NCI-H748 treated with DMSO at 0.1 percent for 48 hours (cell line): ENCODE measurements around the gene FRMD8.

ENCODE experiments used
- DNase-seq: peaks from one replicate; lab custom pipeline; 2025; lab: John Stamatoyannopoulos, UW

FRMD8 gene

DNA sequence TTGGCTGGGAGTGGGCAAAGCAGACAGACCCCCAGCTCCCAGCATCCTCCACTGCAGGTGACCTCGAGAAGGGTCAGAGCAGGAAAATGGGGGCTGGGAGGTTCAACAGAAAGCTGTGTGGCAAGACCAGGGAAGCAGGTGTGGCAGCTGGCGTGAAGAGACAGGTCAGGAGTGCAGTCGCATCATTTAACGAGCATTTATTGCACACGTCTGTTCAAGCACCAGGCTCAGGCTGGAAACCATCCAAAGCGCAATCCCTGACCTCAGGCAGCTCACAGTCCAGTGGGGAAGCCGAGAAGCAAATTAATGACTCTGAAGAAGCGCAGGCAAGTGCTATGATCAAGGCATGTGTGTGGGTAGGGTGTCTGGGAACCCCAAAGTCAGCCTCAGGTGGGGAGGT lies 11.4 kb upstream of the FRMD8 start:
- no peak for DNase-seq

- DNase-seq, result no peak
These were observed 10.2 kb upstream of the FRMD8 start for GRCh38 chr11:65376138-65376713.

- DNase-seq, result no peak
These were observed 9.4 kb upstream of the FRMD8 start for GRCh38 chr11:65377036-65377435.

- no peak for DNase-seq
These were observed 8.7 kb upstream of the FRMD8 start for GRCh38 chr11:65377777-65378176.

DNA sequence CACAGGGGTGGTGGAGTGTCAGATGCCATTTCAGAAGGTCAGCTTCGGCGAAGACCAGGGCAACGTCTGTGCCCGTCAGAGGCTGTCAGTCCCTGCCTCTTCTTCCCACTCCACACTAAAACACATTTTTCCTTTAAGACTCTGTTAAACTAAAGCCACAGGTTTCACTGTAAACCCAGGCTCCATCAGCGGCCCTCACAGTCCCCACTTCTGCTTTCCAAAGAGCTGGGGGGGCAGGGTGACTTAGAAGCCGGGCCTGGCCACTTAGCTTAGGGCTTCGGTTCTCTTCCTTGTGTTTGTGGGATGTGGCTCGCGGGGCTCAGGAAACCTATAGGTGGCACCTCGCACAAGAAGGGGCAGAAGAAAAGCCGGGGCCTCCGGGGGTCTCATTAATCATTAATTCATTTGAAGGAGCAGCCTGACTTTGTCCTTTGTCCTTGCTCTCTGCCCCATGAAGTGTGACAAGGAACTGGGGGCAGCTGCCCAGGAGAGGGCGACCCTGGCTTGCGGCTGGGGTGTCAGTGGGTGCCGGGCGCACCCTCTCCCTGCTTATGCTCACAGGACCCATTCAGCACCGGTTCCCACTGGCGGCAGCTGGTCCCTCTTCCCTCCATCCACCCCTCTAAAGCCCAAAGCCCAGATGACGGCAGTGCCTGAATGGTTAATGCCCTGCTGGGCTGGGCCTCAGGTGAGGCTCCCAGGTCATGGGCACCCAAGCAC lies 8.1 kb upstream of the FRMD8 start:
- no peak for DNase-seq

- DNase-seq, result no peak
These were observed 7.4 kb upstream of the FRMD8 start for GRCh38 chr11:65378928-65379638.

DNA sequence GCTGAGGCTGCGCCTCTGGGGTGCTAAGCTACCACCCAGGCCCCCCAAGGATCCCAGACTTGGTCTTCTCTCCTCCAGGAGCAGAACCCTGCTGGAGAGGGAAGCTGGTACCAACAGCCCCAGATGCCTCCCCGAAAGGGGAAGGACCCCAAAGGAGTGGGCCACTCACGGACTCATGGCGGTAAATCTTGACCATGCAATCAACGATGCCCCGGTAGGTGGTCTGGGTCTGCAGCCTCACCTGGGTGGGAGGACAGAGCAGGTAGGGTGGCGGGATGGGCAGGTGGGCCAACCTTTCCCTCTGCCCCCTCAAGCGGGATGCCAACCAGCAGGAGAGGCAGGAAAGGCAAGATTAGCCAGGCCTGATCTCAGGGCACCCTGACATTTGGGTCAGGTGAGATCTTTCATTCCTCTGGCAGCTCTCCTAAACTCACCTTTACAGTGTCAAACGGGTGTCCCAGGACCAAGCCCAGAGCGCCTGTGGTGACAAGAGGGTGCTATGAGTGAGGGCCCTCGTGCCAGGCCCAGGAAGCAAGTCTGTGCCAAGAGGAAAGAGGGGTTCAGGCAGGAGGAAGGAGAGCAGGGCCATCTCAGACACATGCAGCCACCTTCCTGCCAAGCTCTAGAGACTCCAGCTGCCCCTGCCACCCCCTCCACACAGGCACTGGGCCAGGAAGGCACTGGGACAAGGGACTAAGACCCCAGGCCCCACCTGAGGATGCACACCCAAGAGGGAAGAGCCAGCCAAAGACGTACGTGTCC lies 6.6 kb upstream of the FRMD8 start:
- DNase-seq, result no peak

- DNase-seq, result no peak
These were observed 5.8 kb upstream of the FRMD8 start for GRCh38 chr11:65380460-65381119.

DNA sequence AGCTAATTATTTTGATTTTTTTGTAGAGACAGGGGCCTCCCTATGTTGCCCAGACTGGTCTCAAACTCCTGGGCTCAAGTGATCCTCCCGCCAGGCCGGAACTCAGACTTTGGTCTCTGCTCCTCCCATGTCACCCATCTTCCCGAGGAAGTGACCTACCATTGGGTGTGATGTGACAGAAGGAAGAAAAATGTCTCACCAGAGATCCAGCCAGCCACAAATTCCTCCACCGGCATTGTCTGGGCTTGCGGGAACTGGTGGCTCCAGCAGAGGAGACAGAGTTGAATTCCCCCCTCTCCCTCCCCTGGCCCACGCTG lies 4.8 kb upstream of the FRMD8 start:
- no peak for DNase-seq

GRCh38 chr11:65382033-65382803 lies 4.2 kb upstream of the FRMD8 start, which contains the start of gene SLC25A45:
TSS of gene SLC25A45 (minus strand) at chr11:65382646. CDS start at chr11:65381951, 695 bp downstream.
- DNase-seq, result peak; percentile 78

GRCh38 chr11:65382804-65383368 lies 3.6 kb upstream of the FRMD8 start:
- DNase-seq, result no peak

DNA sequence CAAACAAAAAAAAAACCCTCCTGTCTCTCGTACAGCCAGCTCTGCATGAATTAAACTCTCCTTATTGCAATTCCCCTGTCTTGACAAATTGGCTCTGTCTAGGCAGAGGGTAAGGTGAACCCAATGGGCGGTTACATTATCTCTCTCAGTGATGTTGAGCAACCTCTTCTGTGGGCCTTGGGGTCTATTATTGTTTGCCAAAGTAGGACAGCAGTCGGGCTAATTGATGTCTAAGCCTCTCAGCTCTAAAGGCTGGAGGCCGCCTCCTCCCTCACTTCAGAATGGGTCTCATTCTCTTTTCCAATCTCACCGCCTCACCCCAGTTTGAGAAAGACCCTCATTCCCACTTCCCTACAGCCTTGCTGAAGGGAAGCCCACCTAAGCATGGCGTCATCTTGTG lies 2.7 kb upstream of the FRMD8 start:
- DNase-seq, result no peak

GRCh38 chr11:65384301-65384889 lies 2.0 kb upstream of the FRMD8 start:
- DNase-seq, result no peak

- DNase-seq, result no peak
These were observed 2.3 kb downstream of the FRMD8 start for GRCh38 chr11:65388731-65389130.

DNA sequence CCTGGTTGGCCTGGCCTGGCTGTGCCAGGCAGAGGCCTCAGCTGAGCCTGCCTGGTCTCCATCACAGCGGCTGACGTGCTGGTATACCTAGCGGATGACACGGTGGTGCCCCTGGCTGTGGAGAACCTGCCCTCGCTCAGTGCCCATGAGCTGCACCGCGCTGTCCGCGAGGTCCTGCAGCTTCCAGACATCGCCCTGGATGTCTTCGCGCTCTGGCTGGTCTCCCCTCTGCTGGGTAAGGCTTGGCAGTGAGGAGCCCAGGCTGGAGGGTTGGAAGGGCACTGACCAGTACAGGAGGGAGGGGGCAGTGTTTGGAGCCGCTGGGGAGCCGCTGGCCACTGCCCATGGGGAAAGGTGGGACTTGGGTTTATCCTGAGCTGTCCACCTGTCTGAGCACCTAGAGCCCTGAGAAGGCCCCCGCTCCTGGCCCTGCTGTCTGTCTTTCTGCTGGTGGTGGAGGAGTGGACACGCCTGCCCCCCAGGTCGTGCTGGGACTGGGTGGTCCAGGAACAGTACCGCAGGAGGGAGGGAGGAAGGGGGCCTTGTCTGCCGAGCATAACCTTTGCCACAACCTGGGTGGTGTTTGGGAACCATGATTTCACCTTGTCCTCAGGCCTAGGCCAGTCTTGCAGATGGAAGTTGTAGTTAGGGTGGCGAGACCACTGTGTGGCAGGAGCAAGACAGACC lies 3.0 kb downstream of the FRMD8 start:
- DNase-seq, result no peak

DNA sequence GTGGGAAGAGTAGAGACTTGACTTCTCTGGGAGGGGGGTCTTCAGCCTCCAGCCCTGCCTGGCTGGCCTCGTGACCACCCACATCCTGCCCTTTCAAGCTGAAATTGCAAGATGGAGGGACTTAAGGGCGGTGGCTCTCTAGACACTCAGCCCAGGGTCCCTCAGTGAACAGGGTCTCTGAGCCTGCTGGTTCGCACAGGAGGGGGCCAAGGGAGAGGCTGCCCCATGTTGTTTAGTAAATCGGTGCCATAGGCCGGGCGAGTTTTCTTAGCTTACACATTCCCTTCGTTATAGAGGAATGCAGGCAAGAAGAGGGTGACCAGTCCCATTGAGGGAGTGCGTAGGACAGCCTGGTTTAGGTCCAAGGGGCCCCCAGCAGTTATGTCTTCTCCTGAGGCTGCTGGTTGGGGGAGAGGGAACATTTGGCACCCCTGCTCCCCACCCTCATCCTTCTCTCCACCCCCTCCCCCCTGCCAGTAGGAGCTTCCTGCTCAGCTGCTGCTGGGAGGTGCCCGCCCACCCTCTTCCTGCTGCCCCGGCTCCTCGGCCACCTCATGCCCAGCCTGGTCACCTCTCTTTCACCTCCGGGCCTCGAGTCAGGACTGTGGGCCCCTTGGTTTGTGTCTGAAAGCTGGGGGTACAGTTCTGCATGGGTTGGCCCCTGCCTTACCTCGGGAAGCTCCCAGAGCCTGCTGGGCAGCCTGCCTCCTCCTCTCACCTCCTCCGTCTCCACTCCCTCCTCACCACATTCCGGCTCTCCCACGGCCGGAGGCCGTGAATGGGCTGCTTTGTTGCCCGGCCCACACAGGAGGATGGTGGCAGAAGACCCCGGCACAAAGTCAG lies 3.9 kb downstream of the FRMD8 start:
- DNase-seq, result no peak

- DNase-seq, result no peak
These were observed 4.6 kb downstream of the FRMD8 start for GRCh38 chr11:65390996-65391395.

DNA sequence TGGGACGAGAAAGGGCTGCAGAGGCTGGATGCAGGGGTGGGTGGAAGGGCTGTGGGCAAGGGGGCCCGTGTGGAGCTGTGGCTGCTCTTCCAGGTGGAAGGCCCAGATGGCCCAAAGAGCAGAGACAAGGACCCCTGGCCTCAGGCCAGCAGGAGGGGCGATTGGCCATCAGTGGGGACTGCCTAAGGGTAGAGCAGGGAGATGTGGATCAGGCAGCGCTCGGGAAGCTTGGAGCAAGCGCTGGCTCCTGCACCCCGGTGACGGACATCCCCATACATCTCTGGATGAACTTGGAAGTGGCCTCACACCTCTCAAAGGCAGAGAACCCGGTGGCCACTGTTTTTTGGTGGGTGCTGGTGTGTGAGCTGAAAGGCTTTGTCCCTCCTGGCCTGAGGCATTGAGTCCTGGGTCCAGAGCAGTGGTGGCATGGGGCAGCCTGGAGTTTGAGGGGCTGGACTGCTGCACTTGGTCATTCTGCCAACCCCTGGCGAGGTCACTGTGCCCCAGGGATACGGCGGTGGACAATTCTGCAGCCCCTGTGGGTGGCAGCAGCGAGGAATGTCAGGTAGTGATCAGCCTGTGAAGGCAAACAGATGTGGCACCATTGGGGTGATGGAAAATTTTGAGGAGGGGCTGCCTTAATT lies 5.9 kb downstream of the FRMD8 start:
- DNase-seq, result no peak

DNA sequence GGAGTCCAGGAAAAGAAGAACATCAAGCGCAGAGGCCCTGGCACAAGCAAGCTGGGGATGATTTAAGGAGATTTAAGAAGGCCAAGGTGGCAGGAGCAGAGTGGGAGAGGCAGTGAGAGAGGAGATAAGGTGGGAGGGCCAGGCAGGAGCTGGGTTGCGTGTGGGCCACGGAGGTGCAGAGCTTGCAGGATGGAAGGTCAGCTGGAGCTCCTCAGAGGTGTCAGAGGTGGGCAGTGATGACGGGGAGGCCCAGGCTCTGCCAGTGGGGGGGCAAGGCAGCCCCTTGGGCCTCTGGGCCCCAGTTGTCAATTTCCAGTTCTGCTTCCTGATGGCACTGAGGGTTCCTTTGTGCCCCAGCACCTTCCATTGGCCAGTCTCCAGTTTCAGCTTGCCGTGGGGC lies 6.5 kb downstream of the FRMD8 start:
- DNase-seq, result no peak
